ENCODE data around the gene MXRA7. TPM values are rescaled to one million over a fixed set of nuclear protein-coding genes. Genes with fewer than 3 reads are reported as not detected.
A peak's percentile ranks its signal among the peaks of the same experiment; 100 is the strongest.

The MXRA7 gene
- total and polyA plus RNA-seq, 2 of the 4 experiments (the other 2 are of a cell fraction): 168 to 231 TPM

- no peaks in the 10 kb centered on the region for H3K9me1 ChIP-seq (ENCODE audit: insufficient read depth, low read length)
- CTCF ChIA-PET: interaction anchor here (0.6 kb wide), 1 partner anchor 113 kb away, joined by 3 read pairs; no protein-coding TSS in a partner anchor
- no peak overlapping the region for H2BK20ac ChIP-seq (ENCODE audit: low read depth, low read length)
- H2BK120ac ChIP-seq (ENCODE audit: low read depth, low read length): no peak overlapping the region
- dilution Hi-C loops (cut with HindIII; ENCODE audit: low sequenced_read_pairs, unreplicated experiment): no loop called here
- no peak overlapping the region for H3K4me2 ChIP-seq (ENCODE audit: low read depth, low read length)
- ATAC-seq (ENCODE audit: low read depth) (peak; percentile 72), DNase-seq (no peak)
- no peak overlapping the region for H4K8ac ChIP-seq (ENCODE audit: low read depth in 2 of 2, low read length in 2 of 2)
- no peak overlapping the region for H3K27ac ChIP-seq (ENCODE audit: insufficient read depth, low read length)
- no peaks in the 10 kb centered on the region for H3K79me1 ChIP-seq (ENCODE audit: low read depth in 1 of 2, low read length in 2 of 2)
- H3K9ac ChIP-seq (ENCODE audit: low read depth, low read length): no peak overlapping the region
- WGBS, 2 experiments (ENCODE audit: extremely low coverage in 2 of 2, insufficient read length in 1 of 2): 67% methylated on average over 3 of the region's 13 CpGs; no CpG with 5 or more reads in 1 of the 2 experiments
- intact Hi-C loops (cut with micrococcal nuclease): no loop called here
- no peak overlapping the region for H2BK15ac ChIP-seq (ENCODE audit: low read depth, low read length)
- no peak overlapping the region for H4K91ac ChIP-seq (ENCODE audit: insufficient read depth, low read depth, low read length)
- no peaks in the 10 kb centered on the region for H3K9me3 ChIP-seq (ENCODE audit: control insufficient read depth, insufficient read depth, low read length)
- H2BK5ac ChIP-seq (ENCODE audit: low read depth, low read length, poor library complexity, severe bottlenecking): no peak overlapping the region
- H4K5ac ChIP-seq (ENCODE audit: low read depth, low read length): no peak overlapping the region
- POLR2A ChIA-PET (ENCODE audit: unreplicated experiment): no interaction called here
- no peak overlapping the region for H3K56ac ChIP-seq (ENCODE audit: extremely low read depth, insufficient read depth, low read length)
- no peak overlapping the region for H2AK9ac ChIP-seq (replicated peaks; ENCODE audit: low read depth, low read length, poor library complexity)
- no peaks in the 10 kb centered on the region for H4K20me1 ChIP-seq (ENCODE audit: insufficient read depth, low read length)
- H2AK5ac ChIP-seq (ENCODE audit: low read depth, low read length): no peak overlapping the region
- H3K14ac ChIP-seq (replicated peaks; ENCODE audit: low read depth, low read length): no peak overlapping the region
- H2AFZ ChIP-seq (replicated peaks; ENCODE audit: low read length, poor library complexity): peak overlapping the region; percentile 47
- H3K23ac ChIP-seq (ENCODE audit: low read depth, low read length): no peak overlapping the region
- BruUV-seq (replicated peaks): no TSS peak
- TF ChIP-seq USF2 (IDR thresholded peaks at IDR 0.05; ENCODE audit: low read depth, low read length): no peak
- TF ChIP-seq ELK1 (IDR thresholded peaks at IDR 0.05; ENCODE audit: borderline replicate concordance, low read depth, low read length): no peak
- peak; percentile 93 for TF ChIP-seq NFE2L2 (IDR thresholded peaks at IDR 0.05; ENCODE audit: low read depth, low read length)
- TF ChIP-seq RCOR1 (IDR thresholded peaks at IDR 0.05; ENCODE audit: insufficient replicate concordance, low read length): no peak
- H3K36me3 ChIP-seq (ENCODE audit: control insufficient read depth, insufficient read depth, low read length): no peaks in the 10 kb centered on the region
- no peak overlapping the region for H3K18ac ChIP-seq (ENCODE audit: low read depth, low read length)
- peaks cover 5% of the 10 kb centered on the region for H3K4me1 ChIP-seq (ENCODE audit: control insufficient read depth, insufficient read depth, low read length)
- in situ Hi-C loops (cut with MboI; ENCODE audit: low sequenced_read_pairs): no loop called here
- peaks cover 8% of the 10 kb centered on the region for H3K27me3 ChIP-seq (ENCODE audit: control insufficient read depth, insufficient read depth, low read length)
- H3K4ac ChIP-seq (ENCODE audit: low read depth, low read length): no peak overlapping the region
- H3K4me3 ChIP-seq (ENCODE audit: insufficient read depth, low read depth, low read length): no peak overlapping the region
Measured at GRCh38 chr17:76659928-76660655, 50.7 kb downstream of the MXRA7 start.

Measured in IMR-90 (cell line).